H7 (cell line): Measurements from ENCODE around the gene MC3R. TPM values are rescaled to one million over a fixed set of nuclear protein-coding genes. Genes with fewer than 3 reads are reported as not detected.

Source experiments
- DNase-seq: peaks from one replicate; pipeline ENCODE4 v3.0.0; 2012
- H3K27me3 ChIP-seq: 2 replicates; pipeline ENCODE4 v1.6.0; 2011; ENCODE audit warnings: mild to moderate bottlenecking, low read length; ENCODE audit not compliant: control insufficient read depth, insufficient read depth
- H3K36me3 ChIP-seq: replicated peaks from 2 replicates; pipeline ENCODE4 v1.5.1; 2011; ENCODE audit warnings: low read length; ENCODE audit not compliant: control insufficient read depth, insufficient read depth
- H3K4me3 ChIP-seq: 2 replicates; pipeline ENCODE4 v1.5.1; 2011; ENCODE audit warnings: low read depth, mild to moderate bottlenecking, control low read depth, low read length, moderate library complexity; ENCODE audit not compliant: insufficient read depth
- total RNA-seq: library from RNA; depleted of rRNA; stranded (reverse); fragments of >200 nt; shearing (Covaris generic); gene quantifications from 2 replicates; pipeline ENCODE4 v1.2.3, GENCODE V29; 2014; rRNA removed

Gene MC3R
- total RNA-seq, 1 experiment from 2014 or later: not detected

GRCh38 chr20:56285496-56285895 lies 37.0 kb downstream of the MC3R start:
- no peak for DNase-seq
- Histone ChIP-seq H3K27me3 (no peaks in the 10 kb centered on the region), H3K36me3 (no peaks in the 10 kb centered on the region), H3K4me3 (no peak overlapping the region)

DNA sequence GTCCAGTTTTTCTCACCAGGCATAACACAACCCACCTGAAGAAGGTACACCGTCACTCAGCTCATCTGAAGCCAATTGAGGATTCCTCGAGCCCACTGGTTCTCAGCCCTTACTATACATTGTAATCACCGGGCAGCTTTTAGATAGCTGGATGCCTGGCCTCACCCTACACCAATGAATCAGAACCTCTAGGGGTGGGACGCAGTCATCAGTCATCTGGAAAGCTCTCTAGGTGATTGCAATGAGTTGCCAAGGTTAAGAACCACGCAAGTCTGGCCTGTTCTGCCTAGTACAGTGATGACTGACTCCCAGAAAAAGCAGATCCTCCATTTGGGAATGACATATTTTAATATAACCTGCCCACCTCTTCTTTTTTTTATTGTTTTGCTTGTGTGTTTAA lies 41.1 kb downstream of the MC3R start:
- no peak for DNase-seq
- Histone ChIP-seq H3K4me3 (no peak overlapping the region), H3K36me3 (no peaks in the 10 kb centered on the region), H3K27me3 (no peaks in the 10 kb centered on the region)

DNA sequence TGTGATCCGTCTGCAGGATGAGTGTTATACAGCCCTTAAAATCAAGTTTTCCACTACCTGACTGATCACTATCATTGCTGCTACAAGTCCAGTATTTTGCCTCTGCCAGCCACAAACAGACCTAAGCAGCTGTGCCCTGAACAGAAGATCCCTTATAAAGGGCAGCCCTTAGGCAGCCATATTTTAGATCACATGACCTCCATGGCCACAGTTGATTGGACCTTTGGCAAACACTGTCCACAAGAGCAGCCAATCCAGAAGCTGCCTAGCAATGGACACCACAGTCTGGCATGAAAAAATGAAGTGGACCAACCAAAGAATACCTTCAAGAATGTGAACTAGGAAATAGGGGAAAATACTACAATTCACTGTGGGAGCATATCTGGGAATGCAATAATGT lies 50.8 kb downstream of the MC3R start:
- DNase-seq: no peak
- H3K4me3 ChIP-seq: no peak overlapping the region
- no peaks in the 10 kb centered on the region for H3K27me3 ChIP-seq
- no peaks in the 10 kb centered on the region for H3K36me3 ChIP-seq

Other genes with a start within 250 kb of the MC3R start
- gene CBLN4, start 243.2 kb upstream of the MC3R start, total RNA-seq: not detected in 2 replicates
- gene FAM210B, start 110.2 kb downstream of the MC3R start, total RNA-seq: 19.1 and 23.9 TPM in 2 replicates
- gene AURKA, start 143.5 kb downstream of the MC3R start, total RNA-seq: 158 and 160 TPM in 2 replicates
- gene CSTF1, start 143.9 kb downstream of the MC3R start, total RNA-seq: 71.1 and 100 TPM in 2 replicates
- not detected in 2 replicates for gene CASS4, start 163.5 kb downstream of the MC3R start, total RNA-seq
- gene RTF2, start 219.9 kb downstream of the MC3R start, total RNA-seq: 59.7 and 60.8 TPM in 2 replicates